CD4-positive, alpha-beta T cell treated with Interleukin-4 for 1 hour (primary cell): Measurements from ENCODE around the gene DMXL1.

Experiments
- DNase-seq, 2 donors: peaks; one replicate each; pipeline ENCODE4 v3.0.0-alpha.2; 2020 to 2022

Gene DMXL1

GRCh38 chr5:119270960-119271757 lies 200.3 kb downstream of the DMXL1 start:
- no peak for DNase-seq

- no peak for DNase-seq
Observed at GRCh38 chr5:119271758-119272730, 201.2 kb downstream of the DMXL1 start.

- DNase-seq: peak in 1 of 2 donors; percentile 31
Observed at GRCh38 chr5:119273391-119273839, 202.5 kb downstream of the DMXL1 start.

GRCh38 chr5:119274030-119274766 lies 203.3 kb downstream of the DMXL1 start:
- DNase-seq: no peak

- peak; percentile 44 to 78 for DNase-seq
Observed at GRCh38 chr5:119274767-119275130, 203.9 kb downstream of the DMXL1 start.

GRCh38 chr5:119275146-119275545 lies 204.3 kb downstream of the DMXL1 start:
- DNase-seq: no peak

GRCh38 chr5:119275601-119276173 lies 204.8 kb downstream of the DMXL1 start:
- DNase-seq: peak in 1 of 2 donors; percentile 62

GRCh38 chr5:119276978-119277377 lies 206.1 kb downstream of the DMXL1 start:
- DNase-seq: no peak

- no peak for DNase-seq
Observed at GRCh38 chr5:119279093-119279492, 208.2 kb downstream of the DMXL1 start.

- DNase-seq: no peak
Observed at GRCh38 chr5:119280380-119280779, 209.5 kb downstream of the DMXL1 start.

- DNase-seq: no peak
Observed at GRCh38 chr5:119282628-119283027, 211.7 kb downstream of the DMXL1 start.

- DNase-seq: no peak
Observed at GRCh38 chr5:119284031-119284430, 213.1 kb downstream of the DMXL1 start.

GRCh38 chr5:119285070-119285916 lies 214.4 kb downstream of the DMXL1 start:
- DNase-seq: no peak

GRCh38 chr5:119286511-119287488 lies 215.9 kb downstream of the DMXL1 start:
- no peak for DNase-seq

GRCh38 chr5:119287547-119288111 lies 216.7 kb downstream of the DMXL1 start:
- DNase-seq: peak; percentile 72 to 84

GRCh38 chr5:119288379-119289033 lies 217.6 kb downstream of the DMXL1 start:
- DNase-seq: no peak

GRCh38 chr5:119289438-119290044 lies 218.7 kb downstream of the DMXL1 start:
- DNase-seq: no peak

- DNase-seq: no peak
Observed at GRCh38 chr5:119290161-119290569, 219.3 kb downstream of the DMXL1 start.

GRCh38 chr5:119290607-119291006 lies 219.7 kb downstream of the DMXL1 start:
- DNase-seq: no peak
